ENCODE results near the gene COL18A1. TPM values are rescaled to one million over a fixed set of nuclear protein-coding genes. Genes with fewer than 3 reads are reported as not detected.

Gene COL18A1
- total and polyA plus RNA-seq, 2 donors (not counting 1 experiment from before 2014, with no cell fraction given) = 15.6 to 24.7 TPM

GRCh38 chr21:45451091-45451740, 46.3 kb downstream of the COL18A1 start:
- Histone ChIP-seq H3K4me3 (ENCODE audit: control extremely low read depth in 1 of 5, extremely low read depth in 1 of 5, insufficient read depth in 1 of 5, low read depth in 2 of 5, low read length in 4 of 5) (no peak overlapping the region), H3K9me3 (ENCODE audit: control extremely low read depth in 1 of 3, control insufficient read depth in 2 of 3, insufficient read depth in 1 of 3, low read length in 2 of 3) (peaks cover 1 to 9% (median 4%) of the 10 kb centered on the region in 3 donors), H2AFZ (ENCODE audit: insufficient read depth, low read depth, low read length, poor library complexity, severe bottlenecking) (no peak overlapping the region), H3K27ac (ENCODE audit: low read length in 2 of 2) (no peak overlapping the region), H3K9ac (ENCODE audit: low read length) (no peak overlapping the region), H3K27me3 (replicated peaks in 1 of 4; ENCODE audit: control extremely low read depth in 1 of 4, control insufficient read depth in 3 of 4, insufficient read depth in 4 of 4, low read length in 3 of 4) (peaks cover 0 to 9% (median 0%) of the 10 kb centered on the region in 4 experiments), H3K4me2 (replicated peaks; ENCODE audit: low read depth, low read length, poor library complexity, severe bottlenecking) (no peak overlapping the region), H3K36me3 (replicated peaks in 1 of 2; ENCODE audit: control extremely low read depth in 1 of 2, control insufficient read depth in 1 of 2, extremely low read depth in 1 of 2, insufficient read depth in 2 of 2, low read length in 1 of 2) (no peaks in the 10 kb centered on the region), H4K20me1 (ENCODE audit: control insufficient read depth, insufficient read depth, low read length, poor library complexity, severe bottlenecking) (no peaks in the 10 kb centered on the region), H3K4me1 (ENCODE audit: control insufficient read depth in 2 of 2, insufficient read depth in 2 of 2, low read length in 2 of 2) (no peaks in the 10 kb centered on the region), H3K79me2 (ENCODE audit: control insufficient read depth, insufficient read depth, low read length) (no peaks in the 10 kb centered on the region)
- CTCF ChIA-PET = no interaction called here
- DNase-seq (no peak), ATAC-seq (ENCODE audit: low read depth) (no peak)
- intact Hi-C loops (cut with micrococcal nuclease) = no loop called here
- Mint-ChIP-seq H3K27ac (no peak overlapping the region), H3K27me3 (peaks cover 11% of the 10 kb centered on the region), H3K4me1 (no peaks in the 10 kb centered on the region), H3K9me3 (ENCODE audit: insufficient read depth) (no peaks in the 10 kb centered on the region), H3K4me3 (no peak overlapping the region)
- TF ChIP-seq EZH2 (IDR thresholded peaks at IDR 0.05; ENCODE audit: borderline replicate concordance, insufficient read depth, low read depth, low read length, poor library complexity, severe bottlenecking) (no peak), CTCF (IDR thresholded peaks at IDR 0.05) (no peak)
- 77% methylated on average over 20 of the region's 20 CpGs for WGBS (ENCODE audit: insufficient coverage)
- POLR2A ChIA-PET = no interaction called here

- Histone ChIP-seq H3K4me3 (ENCODE audit: control extremely low read depth in 1 of 5, extremely low read depth in 1 of 5, insufficient read depth in 1 of 5, low read depth in 2 of 5, low read length in 4 of 5) (no peak overlapping the region), H3K4me2 (replicated peaks; ENCODE audit: low read depth, low read length, poor library complexity, severe bottlenecking) (no peak overlapping the region), H3K27ac (ENCODE audit: low read length in 2 of 2) (no peak overlapping the region), H3K4me1 (ENCODE audit: control insufficient read depth in 2 of 2, insufficient read depth in 2 of 2, low read length in 2 of 2) (no peaks in the 10 kb centered on the region), H3K27me3 (replicated peaks in 1 of 4; ENCODE audit: control extremely low read depth in 1 of 4, control insufficient read depth in 3 of 4, insufficient read depth in 4 of 4, low read length in 3 of 4) (peaks cover 0 to 8% (median 0%) of the 10 kb centered on the region in 4 experiments), H3K79me2 (ENCODE audit: control insufficient read depth, insufficient read depth, low read length) (no peaks in the 10 kb centered on the region), H2AFZ (ENCODE audit: insufficient read depth, low read depth, low read length, poor library complexity, severe bottlenecking) (no peak overlapping the region), H4K20me1 (ENCODE audit: control insufficient read depth, insufficient read depth, low read length, poor library complexity, severe bottlenecking) (no peaks in the 10 kb centered on the region), H3K9ac (ENCODE audit: low read length) (no peak overlapping the region), H3K9me3 (ENCODE audit: control extremely low read depth in 1 of 3, control insufficient read depth in 2 of 3, insufficient read depth in 1 of 3, low read length in 2 of 3) (peaks cover 0 to 8% (median 1%) of the 10 kb centered on the region in 3 donors), H3K36me3 (replicated peaks in 1 of 2; ENCODE audit: control extremely low read depth in 1 of 2, control insufficient read depth in 1 of 2, extremely low read depth in 1 of 2, insufficient read depth in 2 of 2, low read length in 1 of 2) (no peaks in the 10 kb centered on the region)
- no peak for TF ChIP-seq EZH2 (IDR thresholded peaks at IDR 0.05; ENCODE audit: borderline replicate concordance, insufficient read depth, low read depth, low read length, poor library complexity, severe bottlenecking)
- no peak overlapping the region for H3K4me3 Mint-ChIP-seq
- H3K9me3 Mint-ChIP-seq (ENCODE audit: insufficient read depth) = no peaks in the 10 kb centered on the region
- DNase-seq = no peak
- no peak overlapping the region for H3K27ac Mint-ChIP-seq
- POLR2A ChIA-PET = no interaction called here
- CTCF ChIA-PET = no interaction called here
- 95% methylated on average over 12 of the region's 12 CpGs for WGBS (ENCODE audit: insufficient coverage)
- ATAC-seq (ENCODE audit: low read depth) = no peak
- H3K4me1 Mint-ChIP-seq = no peaks in the 10 kb centered on the region
- peaks cover 7% of the 10 kb centered on the region for H3K27me3 Mint-ChIP-seq
- intact Hi-C loops (cut with micrococcal nuclease) = no loop called here
Measured at GRCh38 chr21:45451771-45452182, 46.8 kb downstream of the COL18A1 start.
